Heart left ventricle (tissue), 16 donors: ENCODE results near the gene LILRB1. TPM values are rescaled to one million over a fixed set of nuclear protein-coding genes. Genes with fewer than 3 reads are reported as not detected.
A peak's percentile ranks its signal among the peaks of the same experiment; 100 is the strongest.
"Not testable (repeated sequence)": the region's sequence is repeated elsewhere in the genome, so short reads cannot be mapped to it uniquely, and the experiment has no call there.

ENCODE experiments used
- ATAC-seq, 4 donors: fragments of 200-7000 bp; cut with Tn5 transposase; one replicate each; pipeline ENCODE4 v1.9.1; 2020 to 2022; ENCODE audit warnings: moderate library complexity in 4 of 4, mild to moderate bottlenecking in 3 of 4, moderate number of reproducible peaks in 1 of 4
- DNase-seq, 5 donors: peaks; one replicate each; pipeline ENCODE4 v3.0.0-alpha.2; 2020
- H3K27ac ChIP-seq, 12 donors: fragments of 200-600 bp; sonication (generic) in 4 of 12; one replicate each; pipeline versions ENCODE4 v1.5.0 to v1.8.0; 2016 to 2022; ENCODE audit warnings: mild to moderate bottlenecking in 2 of 12
- H3K27me3 ChIP-seq, 9 donors: fragments of 200-600 bp; sonication (generic) in 2 of 9; one replicate each; pipeline versions ENCODE4 v1.5.1 to v1.8.0; 2016 to 2022; ENCODE audit warnings: mild to moderate bottlenecking in 3 of 9
- H3K36me3 ChIP-seq, 9 donors: fragments of 200-600 bp; sonication (generic) in 2 of 9; one replicate each; pipeline versions ENCODE4 v1.5.0 to v1.8.0; 2018 to 2022; ENCODE audit warnings: mild to moderate bottlenecking in 2 of 9
- H3K4me1 ChIP-seq, 12 donors: fragments of 200-600 bp; sonication (generic) in 4 of 12; one replicate each; pipeline versions ENCODE4 v1.5.0 to v1.8.0; 2016 to 2022; ENCODE audit warnings: mild to moderate bottlenecking in 3 of 12
- H3K4me3 ChIP-seq, 12 donors: fragments of 200-600 bp; sonication (generic) in 4 of 12; one replicate each; pipeline versions ENCODE4 v1.5.0 to v1.8.0; 2017 to 2022; ENCODE audit warnings: mild to moderate bottlenecking in 9 of 12, moderate library complexity in 4 of 12
- H3K9me3 ChIP-seq, 12 donors: fragments of 200-600 bp; sonication (generic) in 4 of 12; one replicate each; pipeline versions ENCODE4 v1.5.0 to v1.8.0; 2016 to 2022; ENCODE audit warnings: mild to moderate bottlenecking in 1 of 12
- CTCF ChIP-seq, 12 donors: fragments of 200-600 bp; sonication (generic) in 4 of 12; IDR thresholded peaks; one replicate each; pipeline versions ENCODE4 v1.5.0 to v1.8.0; 2018 to 2022; ENCODE audit warnings: antibody characterized with exemption in 12 of 12, mild to moderate bottlenecking in 5 of 12
- POLR2A ChIP-seq, 2 donors: fragments of 450-650 bp; IDR thresholded peaks; one replicate each; pipeline ENCODE4 v1.6.1; 2017; ENCODE audit warnings: antibody characterized with exemption in 2 of 2, mild to moderate bottlenecking in 2 of 2, moderate library complexity in 2 of 2
- WGBS, 4 donors: extraction: QIAGEN DNeasy Blood & Tissue Kit in 2 of 4; methylation state at CpG; one replicate each; pipeline versions ENCODE4 v1.1.5 to v1.1.7; 2013 to 2018; 5-methylcytosine and 5-hydroxymethylcytosine counted together
- intact Hi-C, 10 donors: fragments of 100-400 bp; cut with DNase I; formaldehyde crosslinking; loops; one replicate each; pipeline versions ENCODE4 v1.11.1 to v1.14.2; 2022
- polyA plus RNA-seq, 2 donors: library from polyadenylated mRNA; stranded (reverse); fragments of 200-250 nt; gene quantifications; one replicate each; pipeline ENCODE4 v1.2.3, GENCODE V29; 2013
- total RNA-seq, 9 donors: library from RNA; depleted of rRNA in 2 of 9; stranded (reverse); fragments of >200 nt in 2 of 9; fragmentation: NEBNext Ultra II Directional in 3 of 9; extraction: Animal tissue kit (Norgen Biotek cat#: 25700) in 3 of 9; gene quantifications; one replicate each; pipeline versions ENCODE4 v1.1.0 to v1.2.4, GENCODE V29; 2016 to 2023
- donor health status: ischemic (EF 13 %, LVEDD 7.1; RV severe dilation, severe dysfunction).
- donor health status: healthy with polysubstance abuse.
- donor health status: DM: no; HTN: yes; CAD: no.
- donor health status: DM: no; HTN: no; CAD: no.
- donor health status: ischemic (EF 25% LVEDD 6.9; RV normal size, moderate dysfunction).
- donor health status: ischemic (EF 25% LVEDD 5.7; RV mildly dilated, moderate dysfunction).
- donor health status: healthy.
- donor health status: DM: yes; HTN: yes; CAD: no.
- donor health status: ischemic (EF 35%, LVEDD 5.7; RV mildly dilated, moderate dysfunction).
- donor health status: nonischemic (EF 11% LVEDD 7.7; RV severe dilation, severe dysfunction).
- donor health status: DM: yes; HTN: yes; CAD: no.
- donor health status: PGD.
- donor health status: ischemic (EF 29% LVEDD 5.4; RV normal size, mild dysfunction).
- donor health status: nonischemic (EF 23%, LVEDD 6.1; RV moderate dilation, normal function).

LILRB1 gene
- total and polyA plus RNA-seq, 11 donors: 0.16 to 35.6 (median 1.0) TPM

GRCh38 chr19:54638683-54639082, 8.4 kb downstream of the LILRB1 start:
- TF ChIP-seq POLR2A (IDR thresholded peaks at IDR 0.05) (no peak), CTCF (IDR thresholded peaks at IDR 0.05) (no peak)
- peaks cover 0 to 17% (median 0%) of the 10 kb centered on the region in 9 donors for H3K27me3 ChIP-seq
- no peaks in the 10 kb centered on the region for H3K9me3 ChIP-seq
- H3K4me3 ChIP-seq: no peak overlapping the region
- H3K36me3 ChIP-seq: no peaks in the 10 kb centered on the region
- no peaks in the 10 kb centered on the region for H3K4me1 ChIP-seq
- WGBS, 4 donors: 90 to 93% (median 92%) methylated on average over 18 of the region's 18 CpGs
- intact Hi-C loops: loop anchor here in 1 of 10 donors (10.0 kb wide), 1 partner anchor 344 kb away; no protein-coding TSS in a partner anchor
- no peak for DNase-seq
- no peak for ATAC-seq
- H3K27ac ChIP-seq: no peak overlapping the region

- Histone ChIP-seq H3K27me3 (peaks cover 0 to 16% (median 0%) of the 10 kb centered on the region in 9 donors), H3K27ac (peak overlapping the region in 1 of 12 donors; percentile 69)
- H3K4me3 ChIP-seq, H3K4me1 ChIP-seq, H3K36me3 ChIP-seq, intact Hi-C loops, DNase-seq, H3K9me3 ChIP-seq: not testable (repeated sequence)
- ATAC-seq: peak in 1 of 4 donors; percentile 37
- 44 to 80% (median 64%) methylated on average over 5 of the region's 5 CpGs for whole genome bisulfite sequencing, 4 donors
Measured at GRCh38 chr19:54642953-54643352, 12.7 kb downstream of the LILRB1 start.

- H3K4me1 ChIP-seq, H3K4me3 ChIP-seq, DNase-seq, H3K9me3 ChIP-seq, H3K36me3 ChIP-seq, intact Hi-C loops: not testable (repeated sequence)
- H3K27ac ChIP-seq: peak overlapping the region in 1 of 12 donors; percentile 82
- peak in 3 of 4 donors; percentile 51 to 65 (median 59) for ATAC-seq
- H3K27me3 ChIP-seq: peaks cover 0 to 16% (median 0%) of the 10 kb centered on the region in 9 donors
- 43 to 76% (median 67%) methylated on average over 4 to 6 of the region's 6 CpGs for WGBS, 4 donors
Measured at GRCh38 chr19:54643583-54643982, 13.3 kb downstream of the LILRB1 start.

- no peaks in the 10 kb centered on the region for H3K4me1 ChIP-seq
- peak in 3 of 4 donors; percentile 71 to 88 (median 81) for ATAC-seq
- H3K4me3 ChIP-seq: peak overlapping the region in 1 of 12 donors; percentile 20
- peaks cover 0 to 16% (median 0%) of the 10 kb centered on the region in 9 donors for H3K27me3 ChIP-seq
- peak overlapping the region in 1 of 12 donors; percentile 82 for H3K27ac ChIP-seq
- DNase-seq: peak in 3 of 5 donors; percentile 20 to 66 (median 49)
- intact Hi-C loops: no loop called here
- WGBS, 4 donors: 54 to 72% (median 57%) methylated on average over 4 to 5 of the region's 5 CpGs
- TF ChIP-seq POLR2A (IDR thresholded peaks at IDR 0.05): no peak
- TF ChIP-seq CTCF (IDR thresholded peaks at IDR 0.05): no peak
- no peaks in the 10 kb centered on the region for H3K36me3 ChIP-seq
- no peaks in the 10 kb centered on the region for H3K9me3 ChIP-seq
Measured at GRCh38 chr19:54644056-54644455, 13.8 kb downstream of the LILRB1 start.

- no peaks in the 10 kb centered on the region for H3K9me3 ChIP-seq
- ATAC-seq (no peak), DNase-seq (no peak)
- WGBS, 4 donors: 85 to 91% (median 87%) methylated on average over 19 of the region's 19 CpGs
- no peak overlapping the region for H3K4me3 ChIP-seq
- TF ChIP-seq CTCF (IDR thresholded peaks at IDR 0.05) (no peak), POLR2A (IDR thresholded peaks at IDR 0.05) (no peak)
- no peaks in the 10 kb centered on the region for H3K36me3 ChIP-seq
- intact Hi-C loops: no loop called here
- no peak overlapping the region for H3K27ac ChIP-seq
- no peaks in the 10 kb centered on the region for H3K4me1 ChIP-seq
- H3K27me3 ChIP-seq: peaks cover 0 to 10% (median 0%) of the 10 kb centered on the region in 9 donors
Measured at GRCh38 chr19:54646331-54646841, 16.1 kb downstream of the LILRB1 start.
